Astrocyte of the cerebellum (primary cell): ENCODE data around the gene CDK11B.
A peak's percentile ranks its signal among the peaks of the same experiment; 100 is the strongest.

ENCODE experiments used
- DNase-seq: peaks from one replicate; pipeline ENCODE4 v3.0.0-alpha.2; 2011; ENCODE audit warnings: low read depth
- H3K4me3 ChIP-seq: 2 replicates; pipeline ENCODE4 v1.5.1; 2011; ENCODE audit warnings: mild to moderate bottlenecking, low read depth, low read length, moderate library complexity
- in situ Hi-C: cut with HindIII; loops from 2 replicates; pipeline ENCODE4 v1.10.0; 2017; ENCODE audit warnings: low sequenced_read_pairs
- TF ChIP-seq, protein P1 (sequence below): IDR thresholded peaks from 2 replicates; pipeline ENCODE4 v1.5.1; 2012; ENCODE audit warnings: low read length, low read depth, moderate library complexity, mild to moderate bottlenecking; ENCODE audit errors: missing control alignments

CDK11B gene

DNA sequence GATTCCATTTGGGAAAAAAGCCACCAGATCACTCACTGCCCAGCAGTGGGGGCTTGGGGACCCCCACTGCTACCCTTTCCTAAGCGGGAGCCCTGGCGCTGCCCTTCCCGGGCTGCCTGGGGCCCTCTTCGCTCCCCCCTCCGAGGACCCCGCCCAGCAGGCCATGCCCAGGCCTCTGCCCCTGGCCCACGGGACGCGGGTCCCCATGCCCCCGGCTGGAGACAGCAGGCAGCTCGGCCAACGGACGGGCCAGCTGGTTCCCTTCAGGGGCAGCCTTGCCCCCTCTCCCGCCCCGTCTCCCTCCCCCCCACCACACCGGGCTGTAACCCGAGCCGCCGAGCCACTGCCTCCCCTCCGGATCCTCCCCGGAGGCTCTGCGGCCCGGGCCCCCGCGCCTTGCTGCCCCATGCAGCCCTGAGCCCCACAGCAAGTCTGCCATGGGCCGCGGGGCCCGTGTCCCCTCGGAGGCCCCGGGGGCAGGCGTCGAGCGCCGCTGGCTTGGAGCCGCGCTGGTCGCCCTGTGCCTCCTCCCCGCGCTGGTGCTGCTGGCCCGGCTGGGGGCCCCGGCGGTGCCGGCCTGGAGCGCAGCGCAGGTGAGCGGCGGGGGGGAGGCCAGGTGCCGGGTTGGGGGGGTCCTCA lies 26.9 kb downstream of the CDK11B start, which contains the start of gene MMP23B:
Gene MMP23B (plus strand): TSS at position 392 of the 639 bp plus-strand sequence. CDS start 46 bp downstream, at position 438.
- in situ Hi-C loops: no loop called here
- TF ChIP-seq, protein P1, sequence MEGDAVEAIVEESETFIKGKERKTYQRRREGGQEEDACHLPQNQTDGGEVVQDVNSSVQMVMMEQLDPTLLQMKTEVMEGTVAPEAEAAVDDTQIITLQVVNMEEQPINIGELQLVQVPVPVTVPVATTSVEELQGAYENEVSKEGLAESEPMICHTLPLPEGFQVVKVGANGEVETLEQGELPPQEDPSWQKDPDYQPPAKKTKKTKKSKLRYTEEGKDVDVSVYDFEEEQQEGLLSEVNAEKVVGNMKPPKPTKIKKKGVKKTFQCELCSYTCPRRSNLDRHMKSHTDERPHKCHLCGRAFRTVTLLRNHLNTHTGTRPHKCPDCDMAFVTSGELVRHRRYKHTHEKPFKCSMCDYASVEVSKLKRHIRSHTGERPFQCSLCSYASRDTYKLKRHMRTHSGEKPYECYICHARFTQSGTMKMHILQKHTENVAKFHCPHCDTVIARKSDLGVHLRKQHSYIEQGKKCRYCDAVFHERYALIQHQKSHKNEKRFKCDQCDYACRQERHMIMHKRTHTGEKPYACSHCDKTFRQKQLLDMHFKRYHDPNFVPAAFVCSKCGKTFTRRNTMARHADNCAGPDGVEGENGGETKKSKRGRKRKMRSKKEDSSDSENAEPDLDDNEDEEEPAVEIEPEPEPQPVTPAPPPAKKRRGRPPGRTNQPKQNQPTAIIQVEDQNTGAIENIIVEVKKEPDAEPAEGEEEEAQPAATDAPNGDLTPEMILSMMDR: no peak
- DNase-seq: no peak
- no peak within 1 kb of the TSS for H3K4me3 ChIP-seq

GRCh38 chr1:1630965-1631781 lies 27.6 kb downstream of the CDK11B start:
- TF ChIP-seq, protein P1: no peak
- no peak overlapping the region for H3K4me3 ChIP-seq
- DNase-seq: no peak
- in situ Hi-C loops: no loop called here

DNA sequence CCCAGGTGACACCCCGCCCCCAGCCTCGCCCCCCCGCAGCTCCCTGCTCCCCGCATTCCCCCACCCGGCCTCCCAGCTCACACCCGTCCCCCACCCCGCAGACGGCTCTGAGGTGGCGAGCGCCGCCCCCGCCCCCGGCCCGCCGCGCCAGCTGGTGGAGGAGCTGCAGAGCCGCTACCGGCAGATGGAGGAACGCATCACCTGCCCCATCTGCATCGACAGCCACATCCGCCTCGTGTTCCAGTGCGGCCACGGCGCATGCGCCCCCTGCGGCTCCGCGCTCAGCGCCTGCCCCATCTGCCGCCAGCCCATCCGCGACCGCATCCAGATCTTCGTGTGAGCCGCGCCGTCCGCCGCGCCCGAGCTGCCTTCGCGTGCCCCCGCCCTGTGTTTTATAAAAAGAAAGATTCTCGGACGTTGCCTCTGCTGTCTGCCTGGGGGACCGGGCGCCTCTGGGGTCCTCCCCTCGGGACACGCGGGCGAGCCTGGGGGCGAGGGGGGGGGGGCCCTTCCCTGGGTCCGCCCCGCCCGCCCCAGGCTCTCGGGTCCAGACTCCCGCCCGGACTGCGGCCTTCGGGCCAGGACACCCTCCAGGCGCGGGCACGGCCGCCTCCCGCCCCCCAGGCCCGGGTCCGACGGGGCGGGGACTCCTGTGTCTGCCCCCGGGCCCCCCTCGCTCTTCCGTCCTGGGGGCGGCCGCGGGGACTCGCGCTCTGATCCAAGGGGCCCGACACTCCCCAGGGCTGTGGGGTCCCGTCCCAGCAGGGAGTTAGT lies 28.4 kb downstream of the CDK11B start:
- in situ Hi-C loops: no loop called here
- H3K4me3 ChIP-seq: no peak overlapping the region
- TF ChIP-seq, protein P1: no peak
- peak; percentile 16 for DNase-seq

GRCh38 chr1:1629430-1630190 lies 29.2 kb downstream of the CDK11B start:
- no peak overlapping the region for H3K4me3 ChIP-seq
- DNase-seq: no peak
- TF ChIP-seq, protein P1: no peak
- in situ Hi-C loops: no loop called here

DNA sequence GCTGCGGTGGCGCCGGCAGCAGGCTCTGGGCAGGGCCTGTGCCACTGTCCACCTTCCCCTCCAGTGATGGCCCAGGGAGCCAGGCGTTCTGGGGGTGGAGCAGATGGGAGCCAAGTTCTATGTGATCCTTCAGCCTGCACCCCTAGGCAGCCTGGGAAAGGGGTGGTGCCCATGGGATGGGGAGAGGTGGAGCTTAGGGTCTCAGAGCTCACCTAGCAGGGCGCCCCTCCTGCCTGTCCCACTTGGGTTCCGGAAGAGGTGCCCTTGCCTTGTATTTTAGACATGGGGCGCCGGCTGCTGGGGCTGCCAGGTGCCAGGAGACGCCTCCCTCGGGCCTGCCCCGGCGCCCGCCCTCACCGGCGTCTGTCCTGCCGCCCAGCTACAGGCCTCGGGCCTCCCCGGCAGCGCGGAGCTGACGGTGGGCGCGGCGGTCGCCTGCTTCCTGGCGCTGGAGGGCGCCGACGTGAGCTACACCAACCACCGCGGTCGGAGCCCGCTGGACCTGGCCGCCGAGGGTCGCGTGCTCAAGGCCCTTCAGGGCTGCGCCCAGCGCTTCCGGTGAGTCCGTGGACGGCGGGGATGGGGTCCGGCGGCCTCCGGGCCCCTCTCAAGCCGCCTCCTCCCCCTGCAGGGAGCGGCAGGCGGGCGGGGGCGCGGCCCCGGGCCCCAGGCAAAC lies 29.9 kb downstream of the CDK11B start:
- no peak overlapping the region for H3K4me3 ChIP-seq
- TF ChIP-seq, protein P1: no peak
- no peak for DNase-seq
- in situ Hi-C loops: no loop called here
